A549 (cell line): ENCODE measurements around the gene PRF1.

ENCODE experiments used
- RFX5 ChIP-seq: fragments of 450-650 bp; IDR thresholded peaks from 2 replicates; pipeline ENCODE4 v1.7.1; 2014; ENCODE audit warnings: antibody characterized with exemption, mild to moderate bottlenecking, moderate library complexity
- TF ChIP-seq, protein P1 (sequence below): fragments of >200 bp; sonication (Bioruptor Twin); formaldehyde crosslinking; IDR thresholded peaks from 3 replicates; pipeline ENCODE4 v1.5.1; 2016

DNA sequence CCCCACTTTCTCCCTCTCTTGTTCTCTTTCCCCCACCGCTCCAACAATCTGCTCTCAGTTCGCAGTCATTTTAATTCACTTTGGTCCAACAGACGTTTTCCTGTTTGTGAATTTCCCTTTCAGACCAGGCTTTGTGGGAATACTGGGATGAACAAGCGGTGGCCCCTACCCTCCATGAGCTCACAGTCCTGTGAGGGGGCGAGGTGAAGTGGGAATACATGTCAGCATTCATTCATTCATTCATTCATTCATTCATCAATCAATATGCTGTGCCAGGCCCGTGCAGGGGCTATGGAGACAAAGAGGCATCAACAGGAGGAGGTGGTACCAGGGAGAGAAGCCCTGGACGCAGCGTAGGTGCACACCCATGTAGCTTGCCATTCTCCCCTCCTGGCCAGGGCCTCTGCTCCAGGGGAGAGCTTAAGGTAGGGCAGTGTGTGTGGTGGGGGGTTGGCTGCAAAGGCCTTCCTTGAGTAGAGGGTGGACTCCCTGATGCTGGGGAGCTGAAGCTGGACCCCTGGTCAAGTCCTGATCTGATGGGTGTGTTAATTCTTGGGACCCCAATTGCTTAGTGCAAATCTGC is 16.1 kb downstream of the PRF1 start:
- TF ChIP-seq, protein P1, sequence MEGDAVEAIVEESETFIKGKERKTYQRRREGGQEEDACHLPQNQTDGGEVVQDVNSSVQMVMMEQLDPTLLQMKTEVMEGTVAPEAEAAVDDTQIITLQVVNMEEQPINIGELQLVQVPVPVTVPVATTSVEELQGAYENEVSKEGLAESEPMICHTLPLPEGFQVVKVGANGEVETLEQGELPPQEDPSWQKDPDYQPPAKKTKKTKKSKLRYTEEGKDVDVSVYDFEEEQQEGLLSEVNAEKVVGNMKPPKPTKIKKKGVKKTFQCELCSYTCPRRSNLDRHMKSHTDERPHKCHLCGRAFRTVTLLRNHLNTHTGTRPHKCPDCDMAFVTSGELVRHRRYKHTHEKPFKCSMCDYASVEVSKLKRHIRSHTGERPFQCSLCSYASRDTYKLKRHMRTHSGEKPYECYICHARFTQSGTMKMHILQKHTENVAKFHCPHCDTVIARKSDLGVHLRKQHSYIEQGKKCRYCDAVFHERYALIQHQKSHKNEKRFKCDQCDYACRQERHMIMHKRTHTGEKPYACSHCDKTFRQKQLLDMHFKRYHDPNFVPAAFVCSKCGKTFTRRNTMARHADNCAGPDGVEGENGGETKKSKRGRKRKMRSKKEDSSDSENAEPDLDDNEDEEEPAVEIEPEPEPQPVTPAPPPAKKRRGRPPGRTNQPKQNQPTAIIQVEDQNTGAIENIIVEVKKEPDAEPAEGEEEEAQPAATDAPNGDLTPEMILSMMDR: no peak
- TF ChIP-seq RFX5: no peak
